Panc1 (cell line): Measurements from ENCODE around the gene GFPT1. TPM values are rescaled to one million over a fixed set of nuclear protein-coding genes. Genes with fewer than 3 reads are reported as not detected.

Experiments used
- ATAC-seq: fragments of 200-7000 bp; cut with Tn5 transposase; 2 replicates; pipeline ENCODE4 v1.9.1; 2020; ENCODE audit warnings: mild to moderate bottlenecking, moderate library complexity
- BruUV-seq: library from RNA; stranded (reverse); fragments of 400-500 nt; replicated peaks from 2 replicates; lab custom pipeline; 2021; lab: Mats Ljungman, UMichigan
- CTCF ChIA-PET: fragments of 300-600 bp; sonication (Branson Sonifier 250); formaldehyde crosslinking; loops from one replicate; lab custom pipeline; 2022; ENCODE audit warnings: antibody characterized with exemption; lab: Charles Lee
- POLR2A ChIA-PET: fragments of 300-600 bp; sonication (Branson Sonifier 250); formaldehyde crosslinking; loops from one replicate; lab custom pipeline; 2022; ENCODE audit warnings: antibody characterized with exemption; lab: Charles Lee
- DNase-seq: peaks from one replicate; pipeline ENCODE4 v3.0.0-alpha.2; 2010; ENCODE audit warnings: low read depth, low spot score
- H3K27ac ChIP-seq: 2 replicates; pipeline ENCODE4 v1.5.1; 2011; ENCODE audit warnings: mild to moderate bottlenecking, low read length, inconsistent platforms
- H3K27me3 ChIP-seq: fragments of 200-500 bp; sonication (Bioruptor generic); 2 replicates; pipeline ENCODE4 v1.6.0; 2014; ENCODE audit warnings: low read length, inconsistent platforms; ENCODE audit not compliant: control insufficient read depth, insufficient read depth
- H3K36me3 ChIP-seq: fragments of 200-500 bp; sonication (Bioruptor generic); 2 replicates; pipeline ENCODE4 v1.5.1; 2014; ENCODE audit warnings: inconsistent platforms, mild to moderate bottlenecking, low read length, moderate library complexity; ENCODE audit not compliant: control insufficient read depth, insufficient read depth
- H3K4me1 ChIP-seq: 2 replicates; pipeline ENCODE4 v1.5.1; 2011; ENCODE audit warnings: inconsistent platforms, mild to moderate bottlenecking, low read length, moderate library complexity; ENCODE audit not compliant: control insufficient read depth, insufficient read depth
- H3K4me3 ChIP-seq, 2 experiments: 2 replicates each; pipeline ENCODE4 v1.5.1; 2011 to 2012; ENCODE audit warnings: low read depth in 2 of 2, low read length in 2 of 2, mild to moderate bottlenecking in 2 of 2, inconsistent platforms in 1 of 2, moderate library complexity in 1 of 2
- H3K9me3 ChIP-seq: fragments of 200-500 bp; sonication (Bioruptor generic); 2 replicates; pipeline ENCODE4 v1.5.1; 2014; ENCODE audit warnings: low read depth, mild to moderate bottlenecking, inconsistent platforms, low read length, moderate library complexity; ENCODE audit not compliant: control insufficient read depth, insufficient read depth
- CTCF ChIP-seq: fragments of 450-650 bp; IDR thresholded peaks from 2 replicates; pipeline ENCODE4 v1.5.1; 2017; ENCODE audit warnings: mild to moderate bottlenecking
- POLR2AphosphoS5 ChIP-seq: IDR thresholded peaks from 2 replicates; pipeline ENCODE4 v1.6.1; 2012; ENCODE audit warnings: mild to moderate bottlenecking, low read depth, low read length, moderate library complexity
- REST ChIP-seq, 2 experiments: IDR thresholded peaks; 2 replicates each; pipeline ENCODE4 v1.6.1; 2011 to 2012; ENCODE audit warnings: low read depth in 2 of 2, control low read depth in 1 of 2, low read length in 1 of 2, mild to moderate bottlenecking in 1 of 2, moderate library complexity in 1 of 2; ENCODE audit not compliant: insufficient read depth in 1 of 2
- SIN3A ChIP-seq: IDR thresholded peaks from 2 replicates; pipeline ENCODE4 v1.6.1; 2012; ENCODE audit warnings: low read depth, mild to moderate bottlenecking, low read length, moderate library complexity, borderline replicate concordance; ENCODE audit not compliant: insufficient read depth
- TCF7L2 ChIP-seq: IDR thresholded peaks from 2 replicates; pipeline ENCODE4 v1.6.1; 2011; ENCODE audit warnings: mild to moderate bottlenecking, low read depth, low read length, inconsistent platforms
- in situ Hi-C: cut with HindIII; loops from 2 replicates; pipeline ENCODE4 v1.10.0; 2016; ENCODE audit warnings: low sequenced_read_pairs, low pct_unique_long_range_greater_than_20kb
- intact Hi-C: fragments of 100-400 bp; cut with micrococcal nuclease; formaldehyde crosslinking; loops from one replicate; pipeline ENCODE4 v1.10.0; 2022; ENCODE audit not compliant: unreplicated experiment
- total RNA-seq: library from RNA; stranded (reverse); gene quantifications from one replicate; pipeline ENCODE4 v1.2.1, GENCODE V29; 2021; ENCODE audit not compliant: unreplicated experiment

GFPT1 gene
- total RNA-seq, 1 experiment from 2014 or later, result 53.0 TPM

GRCh38 chr2:69296421-69296820 is 90.6 kb downstream of the GFPT1 start:
- ATAC-seq, result no peak
- CTCF ChIA-PET, result no interaction called here
- BruUV-seq, result no TSS peak
- H3K36me3 ChIP-seq, result no peaks in the 10 kb centered on the region
- TF ChIP-seq SIN3A (no peak), CTCF (no peak), POLR2AphosphoS5 (no peak), TCF7L2 (no peak), REST (IDR thresholded peaks at IDR 0.05; ENCODE audit: insufficient read depth in 1 of 2, low read depth in 2 of 2, low read length in 1 of 2) (no peak)
- no peak overlapping the region for H3K4me3 ChIP-seq
- no peak for DNase-seq
- POLR2A ChIA-PET, result no interaction called here
- intact Hi-C loops, result no loop called here
- H3K4me1 ChIP-seq, result peaks cover 4% of the 10 kb centered on the region; the same call in 1 of the 2 replicates
- no peaks in the 10 kb centered on the region for H3K27me3 ChIP-seq
- H3K9me3 ChIP-seq, result no peaks in the 10 kb centered on the region
- in situ Hi-C loops, result no loop called here
- H3K27ac ChIP-seq, result no peak overlapping the region

GRCh38 chr2:69292256-69292655 is 94.8 kb downstream of the GFPT1 start:
- ATAC-seq (no peak), DNase-seq (no peak)
- Histone ChIP-seq H3K27ac (peak overlapping the region; percentile 3; the same call in 1 of the 2 replicates), H3K36me3 (no peaks in the 10 kb centered on the region), H3K9me3 (no peaks in the 10 kb centered on the region), H3K4me1 (no peaks in the 10 kb centered on the region), H3K27me3 (no peaks in the 10 kb centered on the region), H3K4me3 (no peak overlapping the region)
- ChIA-PET CTCF (no interaction called here), POLR2A (no interaction called here)
- intact Hi-C loops, result no loop called here
- in situ Hi-C loops, result no loop called here
- BruUV-seq, result no TSS peak
- TF ChIP-seq CTCF (no peak), SIN3A (no peak), REST (IDR thresholded peaks at IDR 0.05; ENCODE audit: insufficient read depth in 1 of 2, low read depth in 2 of 2, low read length in 1 of 2) (no peak), POLR2AphosphoS5 (no peak), TCF7L2 (no peak)
